Adrenal gland (tissue), 5 donors: ENCODE results near the gene TRAF4.

ENCODE experiments used
- POLR2A ChIP-seq, 2 donors: fragments of 450-650 bp; IDR thresholded peaks; one replicate each; pipeline ENCODE4 v1.6.1; 2017; ENCODE audit warnings: antibody characterized with exemption in 2 of 2, mild to moderate bottlenecking in 2 of 2, moderate library complexity in 1 of 2
- TF ChIP-seq, protein P1 (sequence below), 6 experiments: fragments of 450-650 bp in 4 of 6; fragments of 200-600 bp in 2 of 6; sonication (generic) in 1 of 6; IDR thresholded peaks; 1 replicate in 5 of 6; 2 replicates in 1 of 6; pipeline versions ENCODE4 v1.5.1 to v1.8.0; 2016 to 2021; ENCODE audit warnings: antibody characterized with exemption in 6 of 6, mild to moderate bottlenecking in 2 of 6, moderate library complexity in 1 of 6
- donor health status: DM: no; HTN: no; CAD: no.

DNA sequence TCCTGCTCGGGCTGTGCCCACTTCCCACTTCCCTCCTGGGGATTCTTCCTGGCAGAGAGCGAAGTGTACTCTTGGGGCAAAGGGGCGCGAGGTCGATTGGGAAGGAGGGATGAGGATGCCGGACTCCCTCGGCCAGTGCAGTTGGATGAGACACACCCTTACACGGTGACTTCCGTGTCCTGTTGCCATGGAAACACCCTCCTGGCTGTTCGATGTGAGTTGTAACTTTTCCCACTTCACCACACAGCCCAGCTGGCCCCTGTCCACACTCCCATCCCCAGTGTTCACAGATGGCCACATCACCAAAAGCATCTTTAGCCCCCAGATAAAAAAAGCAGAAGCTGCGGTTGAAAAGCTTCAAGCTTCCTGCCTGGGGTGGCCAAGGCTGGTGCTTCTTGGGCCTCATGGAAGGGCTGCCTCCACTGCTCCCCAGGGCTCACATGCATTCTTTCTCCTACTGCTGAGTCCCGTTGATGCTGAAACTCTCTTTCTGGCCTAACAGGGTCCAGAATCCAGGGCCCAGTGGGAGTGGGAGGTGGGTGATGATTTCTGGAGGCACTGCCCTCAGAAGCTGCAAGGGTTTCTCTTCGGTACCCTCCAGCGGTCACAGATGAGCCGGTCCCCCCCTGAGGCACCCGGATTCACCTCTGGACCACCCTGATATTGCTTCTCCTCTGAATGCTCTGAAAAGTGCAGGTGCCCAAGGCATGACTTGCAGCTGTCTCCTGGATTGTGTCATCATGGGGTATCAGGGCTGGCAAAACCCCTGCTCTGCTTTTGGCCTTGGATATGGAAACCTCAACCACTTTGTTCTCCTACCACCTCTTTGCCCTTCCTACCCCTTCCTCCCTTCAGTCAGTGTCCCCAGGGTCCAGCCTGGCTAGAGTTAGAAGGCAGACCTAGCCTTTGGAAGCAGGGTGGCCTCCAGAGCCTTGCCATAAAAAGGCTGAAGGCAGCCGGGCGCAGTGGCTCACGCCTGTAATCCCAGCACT is 2.2 kb upstream of the TRAF4 start:
- TF ChIP-seq, protein P1, sequence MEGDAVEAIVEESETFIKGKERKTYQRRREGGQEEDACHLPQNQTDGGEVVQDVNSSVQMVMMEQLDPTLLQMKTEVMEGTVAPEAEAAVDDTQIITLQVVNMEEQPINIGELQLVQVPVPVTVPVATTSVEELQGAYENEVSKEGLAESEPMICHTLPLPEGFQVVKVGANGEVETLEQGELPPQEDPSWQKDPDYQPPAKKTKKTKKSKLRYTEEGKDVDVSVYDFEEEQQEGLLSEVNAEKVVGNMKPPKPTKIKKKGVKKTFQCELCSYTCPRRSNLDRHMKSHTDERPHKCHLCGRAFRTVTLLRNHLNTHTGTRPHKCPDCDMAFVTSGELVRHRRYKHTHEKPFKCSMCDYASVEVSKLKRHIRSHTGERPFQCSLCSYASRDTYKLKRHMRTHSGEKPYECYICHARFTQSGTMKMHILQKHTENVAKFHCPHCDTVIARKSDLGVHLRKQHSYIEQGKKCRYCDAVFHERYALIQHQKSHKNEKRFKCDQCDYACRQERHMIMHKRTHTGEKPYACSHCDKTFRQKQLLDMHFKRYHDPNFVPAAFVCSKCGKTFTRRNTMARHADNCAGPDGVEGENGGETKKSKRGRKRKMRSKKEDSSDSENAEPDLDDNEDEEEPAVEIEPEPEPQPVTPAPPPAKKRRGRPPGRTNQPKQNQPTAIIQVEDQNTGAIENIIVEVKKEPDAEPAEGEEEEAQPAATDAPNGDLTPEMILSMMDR (IDR thresholded peaks at IDR 0.05): no peak
- no peak for TF ChIP-seq POLR2A (IDR thresholded peaks at IDR 0.05)
